SK-N-SH (cell line): Measurements from ENCODE around the gene CACNA2D1.

Experiments
- CTCF ChIP-seq: fragments of 200-600 bp; sonication (generic); IDR thresholded peaks from 2 replicates; pipeline ENCODE4 v1.6.1; 2017; ENCODE audit warnings: antibody characterized with exemption, mild to moderate bottlenecking, moderate library complexity
- EP300 ChIP-seq, 2 experiments: IDR thresholded peaks; 2 replicates each; pipeline versions ENCODE4 v1.4.0 to v1.6.1; 2012; ENCODE audit warnings: borderline replicate concordance in 1 of 2, low read depth in 1 of 2, low read length in 1 of 2
- GATA2 ChIP-seq: sonication (generic); formaldehyde crosslinking; IDR thresholded peaks from 2 replicates; pipeline ENCODE4 v1.5.0; 2020; ENCODE audit warnings: mild to moderate bottlenecking, missing genetic modification reagents
- NFIC ChIP-seq: IDR thresholded peaks from 2 replicates; pipeline ENCODE4 v1.4.0; 2012; ENCODE audit warnings: borderline replicate concordance
- REST ChIP-seq: IDR thresholded peaks from 2 replicates; pipeline ENCODE4 v1.6.1; 2012; ENCODE audit warnings: mild to moderate bottlenecking, low read depth, low read length, moderate library complexity
- TAF1 ChIP-seq: IDR thresholded peaks from 2 replicates; pipeline ENCODE4 v1.6.1; 2012; ENCODE audit warnings: low read depth, mild to moderate bottlenecking, low read length, moderate library complexity, borderline replicate concordance

GRCh38 chr7:82441669-82442478 is 1.7 kb downstream of the CACNA2D1 start:
- TF ChIP-seq GATA2 (CRISPR knock-in tag) (no peak; the same call in 1 of the 2 replicates), NFIC (no peak), REST (peak; percentile 88), EP300 (IDR thresholded peaks at IDR 0.05; ENCODE audit: borderline replicate concordance in 1 of 2, low read depth in 1 of 2, low read length in 1 of 2) (no peak), CTCF (no peak), TAF1 (no peak)
